ENCODE measurements around the gene FSIP1.

DNA sequence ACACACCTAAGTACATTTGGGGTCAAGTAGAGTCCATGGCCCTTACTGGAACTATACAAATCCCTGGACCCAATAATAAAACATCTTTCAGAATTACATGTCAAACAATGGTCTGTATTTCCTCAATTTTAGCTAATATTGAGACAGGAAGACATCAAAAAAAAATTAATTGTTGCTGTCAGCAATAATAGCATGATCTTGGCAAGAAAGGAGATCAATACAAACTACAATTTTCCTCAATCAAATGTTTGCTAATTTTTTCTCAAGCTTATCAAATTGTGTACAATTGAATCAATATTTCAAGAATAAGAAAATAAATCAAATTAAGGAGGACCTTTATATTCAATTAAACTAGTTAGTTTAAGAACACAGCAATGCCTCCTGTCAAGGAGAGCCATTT is 62.6 kb downstream of the FSIP1 start:
- TF ChIP-seq, protein P1, sequence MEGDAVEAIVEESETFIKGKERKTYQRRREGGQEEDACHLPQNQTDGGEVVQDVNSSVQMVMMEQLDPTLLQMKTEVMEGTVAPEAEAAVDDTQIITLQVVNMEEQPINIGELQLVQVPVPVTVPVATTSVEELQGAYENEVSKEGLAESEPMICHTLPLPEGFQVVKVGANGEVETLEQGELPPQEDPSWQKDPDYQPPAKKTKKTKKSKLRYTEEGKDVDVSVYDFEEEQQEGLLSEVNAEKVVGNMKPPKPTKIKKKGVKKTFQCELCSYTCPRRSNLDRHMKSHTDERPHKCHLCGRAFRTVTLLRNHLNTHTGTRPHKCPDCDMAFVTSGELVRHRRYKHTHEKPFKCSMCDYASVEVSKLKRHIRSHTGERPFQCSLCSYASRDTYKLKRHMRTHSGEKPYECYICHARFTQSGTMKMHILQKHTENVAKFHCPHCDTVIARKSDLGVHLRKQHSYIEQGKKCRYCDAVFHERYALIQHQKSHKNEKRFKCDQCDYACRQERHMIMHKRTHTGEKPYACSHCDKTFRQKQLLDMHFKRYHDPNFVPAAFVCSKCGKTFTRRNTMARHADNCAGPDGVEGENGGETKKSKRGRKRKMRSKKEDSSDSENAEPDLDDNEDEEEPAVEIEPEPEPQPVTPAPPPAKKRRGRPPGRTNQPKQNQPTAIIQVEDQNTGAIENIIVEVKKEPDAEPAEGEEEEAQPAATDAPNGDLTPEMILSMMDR (IDR thresholded peaks at IDR 0.05), result no peak
- no peak for TF ChIP-seq EP300 (IDR thresholded peaks at IDR 0.05)

All from upper lobe of left lung (tissue), 4 donors.